ENCODE measurements around the gene COL4A3.

The COL4A3 gene

GRCh38 chr2:227234429-227234828 is 70.0 kb downstream of the COL4A3 start:
- DNase-seq (ENCODE audit: low read depth) = no peak
- TF ChIP-seq POLR2A (IDR thresholded peaks at IDR 0.05; ENCODE audit: extremely low read depth, insufficient read length) (no peak), MYC (IDR thresholded peaks at IDR 0.05; ENCODE audit: low read depth, low read length) (no peak), CTCF (IDR thresholded peaks at IDR 0.05; ENCODE audit: low read depth, low read length) (no peak), MAX (IDR thresholded peaks at IDR 0.05; ENCODE audit: low read depth, low read length) (no peak)
- H3K4me3 ChIP-seq (ENCODE audit: low read depth, low read length) = no peak overlapping the region

DNA sequence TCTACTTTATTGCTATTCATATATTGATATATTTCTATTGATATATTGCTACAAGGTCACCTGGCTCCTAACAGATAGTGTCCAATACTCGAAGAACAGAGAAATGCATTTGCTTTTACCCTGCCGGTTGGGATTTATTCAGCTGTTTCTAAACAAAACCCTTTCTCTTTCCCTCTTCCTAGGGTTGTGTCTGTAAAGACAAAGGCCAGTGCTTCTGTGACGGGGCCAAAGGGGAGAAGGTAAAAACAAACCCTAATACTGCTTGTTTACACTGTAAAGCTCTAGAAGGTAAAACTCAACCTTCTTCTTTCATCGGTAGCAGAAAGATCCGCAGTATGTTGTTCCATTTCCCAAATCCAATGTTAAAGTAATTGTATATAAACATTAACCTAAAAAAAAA is 73.4 kb downstream of the COL4A3 start:
- TF ChIP-seq MYC (IDR thresholded peaks at IDR 0.05; ENCODE audit: low read depth, low read length) (no peak), MAX (IDR thresholded peaks at IDR 0.05; ENCODE audit: low read depth, low read length) (no peak)
- H3K4me3 ChIP-seq (ENCODE audit: low read depth, low read length) = no peak overlapping the region
- DNase-seq (ENCODE audit: low read depth) = no peak

- H3K4me3 ChIP-seq (ENCODE audit: low read depth, low read length) = no peak overlapping the region
- TF ChIP-seq POLR2A (IDR thresholded peaks at IDR 0.05; ENCODE audit: extremely low read depth, insufficient read length) (no peak), CTCF (IDR thresholded peaks at IDR 0.05; ENCODE audit: low read depth, low read length) (peak; percentile 99)
- peak; percentile 67 for DNase-seq (ENCODE audit: low read depth)
Observed at GRCh38 chr2:227238238-227239237, 74.1 kb downstream of the COL4A3 start.

GRCh38 chr2:227241005-227241404 is 76.6 kb downstream of the COL4A3 start:
- DNase-seq (ENCODE audit: low read depth) = no peak
- no peak overlapping the region for H3K4me3 ChIP-seq (ENCODE audit: low read depth, low read length)
- no peak for TF ChIP-seq POLR2A (IDR thresholded peaks at IDR 0.05; ENCODE audit: extremely low read depth, insufficient read length)
- TF ChIP-seq CTCF (IDR thresholded peaks at IDR 0.05; ENCODE audit: low read depth, low read length) = no peak
- no peak for TF ChIP-seq MYC (IDR thresholded peaks at IDR 0.05; ENCODE audit: low read depth, low read length)
- TF ChIP-seq MAX (IDR thresholded peaks at IDR 0.05; ENCODE audit: low read depth, low read length) = no peak

GRCh38 chr2:227248876-227249275 is 84.5 kb downstream of the COL4A3 start:
- TF ChIP-seq CTCF (IDR thresholded peaks at IDR 0.05; ENCODE audit: low read depth, low read length) = no peak
- TF ChIP-seq MYC (IDR thresholded peaks at IDR 0.05; ENCODE audit: low read depth, low read length) = no peak
- no peak for TF ChIP-seq POLR2A (IDR thresholded peaks at IDR 0.05; ENCODE audit: extremely low read depth, insufficient read length)
- TF ChIP-seq MAX (IDR thresholded peaks at IDR 0.05; ENCODE audit: low read depth, low read length) = no peak
- H3K4me3 ChIP-seq (ENCODE audit: low read depth, low read length) = no peak overlapping the region
- no peak for DNase-seq (ENCODE audit: low read depth)

DNA sequence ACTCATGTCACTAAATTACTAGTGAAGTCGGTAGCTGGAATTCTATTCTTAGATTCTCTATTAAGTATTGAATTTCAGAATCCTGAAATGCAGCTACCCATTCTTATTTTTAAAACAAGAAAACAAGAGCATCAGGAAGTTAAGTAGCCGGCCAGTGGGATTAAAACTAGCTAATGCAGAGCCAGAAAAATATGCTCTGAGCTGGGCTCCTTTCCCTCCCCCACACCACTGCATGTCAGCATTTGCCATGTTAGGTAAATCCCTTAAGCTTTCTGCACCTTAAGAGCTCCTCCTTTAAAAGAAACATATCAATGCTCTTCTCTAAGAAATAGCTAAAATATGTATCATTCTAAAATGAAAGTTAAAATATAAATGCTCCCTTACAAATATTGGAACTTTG is 88.4 kb downstream of the COL4A3 start:
- H3K4me3 ChIP-seq (ENCODE audit: low read depth, low read length) = no peak overlapping the region
- DNase-seq (ENCODE audit: low read depth) = no peak
- TF ChIP-seq MAX (IDR thresholded peaks at IDR 0.05; ENCODE audit: low read depth, low read length) (no peak), MYC (IDR thresholded peaks at IDR 0.05; ENCODE audit: low read depth, low read length) (no peak), POLR2A (IDR thresholded peaks at IDR 0.05; ENCODE audit: extremely low read depth, insufficient read length) (no peak), CTCF (IDR thresholded peaks at IDR 0.05; ENCODE audit: low read depth, low read length) (no peak)
